ENCODE measurements around the gene MEIS2.

DNA sequence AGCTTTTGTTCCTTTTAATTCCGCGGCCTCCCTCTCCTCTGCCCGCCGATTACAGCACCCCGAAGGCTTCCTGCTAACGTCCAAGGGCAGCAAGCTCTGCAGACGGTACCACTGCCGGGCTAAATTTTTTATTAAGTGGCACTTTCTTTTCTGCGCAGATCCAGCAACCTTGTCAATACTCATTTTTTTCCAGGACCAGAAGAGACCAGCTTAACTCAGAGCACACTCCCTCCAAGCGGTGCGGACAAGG lies 542 bp upstream of the MEIS2 start:
- TF ChIP-seq, protein P1, sequence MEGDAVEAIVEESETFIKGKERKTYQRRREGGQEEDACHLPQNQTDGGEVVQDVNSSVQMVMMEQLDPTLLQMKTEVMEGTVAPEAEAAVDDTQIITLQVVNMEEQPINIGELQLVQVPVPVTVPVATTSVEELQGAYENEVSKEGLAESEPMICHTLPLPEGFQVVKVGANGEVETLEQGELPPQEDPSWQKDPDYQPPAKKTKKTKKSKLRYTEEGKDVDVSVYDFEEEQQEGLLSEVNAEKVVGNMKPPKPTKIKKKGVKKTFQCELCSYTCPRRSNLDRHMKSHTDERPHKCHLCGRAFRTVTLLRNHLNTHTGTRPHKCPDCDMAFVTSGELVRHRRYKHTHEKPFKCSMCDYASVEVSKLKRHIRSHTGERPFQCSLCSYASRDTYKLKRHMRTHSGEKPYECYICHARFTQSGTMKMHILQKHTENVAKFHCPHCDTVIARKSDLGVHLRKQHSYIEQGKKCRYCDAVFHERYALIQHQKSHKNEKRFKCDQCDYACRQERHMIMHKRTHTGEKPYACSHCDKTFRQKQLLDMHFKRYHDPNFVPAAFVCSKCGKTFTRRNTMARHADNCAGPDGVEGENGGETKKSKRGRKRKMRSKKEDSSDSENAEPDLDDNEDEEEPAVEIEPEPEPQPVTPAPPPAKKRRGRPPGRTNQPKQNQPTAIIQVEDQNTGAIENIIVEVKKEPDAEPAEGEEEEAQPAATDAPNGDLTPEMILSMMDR (conservative IDR thresholded peaks at IDR 0.05 in 1 of 2, IDR thresholded peaks at IDR 0.05 in 1 of 2; ENCODE audit: extremely low read depth in 1 of 2, insufficient read depth in 1 of 2, low read depth in 1 of 2, low read length in 2 of 2): no peak
- no peak for TF ChIP-seq EZH2 (IDR thresholded peaks at IDR 0.05; ENCODE audit: borderline replicate concordance, low read length)
